EH (cell line): Measurements from ENCODE around the gene OTOP2.
A peak's percentile ranks its signal among the peaks of the same experiment; 100 is the strongest.

Source experiments
- DNase-seq: peaks from one replicate; pipeline ENCODE4 v3.0.0-alpha.2; 2015; ENCODE audit warnings: low read depth

OTOP2 gene

GRCh38 chr17:74923538-74924249, 379 bp upstream of the OTOP2 start:
- peak; percentile 46 for DNase-seq

DNA sequence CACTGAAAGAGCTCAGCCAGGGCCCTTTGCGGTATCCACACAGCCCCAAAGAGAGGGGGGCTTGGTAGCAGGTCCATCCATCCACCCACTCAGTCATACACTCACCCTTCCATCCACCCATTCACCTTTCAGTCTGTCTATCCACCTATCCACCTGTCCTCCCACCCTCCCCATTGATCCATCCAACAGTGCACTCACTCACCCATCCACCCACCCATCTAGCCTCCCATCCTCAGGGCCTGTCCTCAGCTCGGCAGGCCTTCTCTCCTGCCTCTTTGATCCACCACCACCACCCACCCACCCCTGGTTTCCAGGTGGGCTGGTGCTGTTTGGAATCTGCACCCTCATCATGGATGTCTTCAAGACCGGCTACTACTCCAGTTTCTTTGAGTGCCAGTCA, 1.2 kb downstream of the OTOP2 start:
- DNase-seq: no peak

GRCh38 chr17:74928786-74929185, 4.7 kb downstream of the OTOP2 start:
- no peak for DNase-seq

GRCh38 chr17:74930535-74931036, 6.5 kb downstream of the OTOP2 start:
- DNase-seq: no peak

- no peak for DNase-seq
Measured at GRCh38 chr17:74935048-74935447, 11.0 kb downstream of the OTOP2 start.

- DNase-seq: no peak
Measured at GRCh38 chr17:74935585-74936469, 11.8 kb downstream of the OTOP2 start, which contains the start of gene OTOP3. TSS of gene OTOP3 (plus strand) at chr17:74935898. CDS start at chr17:74935922, 24 bp downstream.

DNA sequence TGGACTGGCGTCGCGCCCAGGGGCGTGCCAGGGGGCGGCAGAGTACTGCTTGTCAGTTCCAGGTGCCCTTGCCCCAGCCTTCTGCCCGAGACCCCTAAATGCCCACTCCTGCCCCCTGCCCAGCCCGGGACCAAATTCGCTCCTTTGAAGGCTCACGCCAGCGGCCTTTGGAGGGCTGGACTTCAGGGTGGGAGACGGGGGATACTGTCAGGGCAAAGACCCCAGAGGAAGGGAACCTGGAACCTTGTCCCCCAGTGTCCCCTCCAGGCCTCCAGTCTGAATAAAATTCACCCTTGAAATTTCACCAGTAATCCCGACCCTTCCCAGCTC, 12.4 kb downstream of the OTOP2 start:
- DNase-seq: no peak

- peak; percentile 12 for DNase-seq
Measured at GRCh38 chr17:74937064-74938051, 13.3 kb downstream of the OTOP2 start.

- no peak for DNase-seq
Measured at GRCh38 chr17:74938194-74938950, 14.3 kb downstream of the OTOP2 start.

GRCh38 chr17:74939534-74939933, 15.5 kb downstream of the OTOP2 start:
- DNase-seq: no peak

GRCh38 chr17:74941128-74941725, 17.2 kb downstream of the OTOP2 start:
- DNase-seq: no peak

GRCh38 chr17:74943808-74944522, 19.9 kb downstream of the OTOP2 start:
- DNase-seq: no peak

GRCh38 chr17:74945543-74945942, 21.5 kb downstream of the OTOP2 start:
- DNase-seq: no peak

GRCh38 chr17:74946641-74947040, 22.6 kb downstream of the OTOP2 start:
- no peak for DNase-seq

DNA sequence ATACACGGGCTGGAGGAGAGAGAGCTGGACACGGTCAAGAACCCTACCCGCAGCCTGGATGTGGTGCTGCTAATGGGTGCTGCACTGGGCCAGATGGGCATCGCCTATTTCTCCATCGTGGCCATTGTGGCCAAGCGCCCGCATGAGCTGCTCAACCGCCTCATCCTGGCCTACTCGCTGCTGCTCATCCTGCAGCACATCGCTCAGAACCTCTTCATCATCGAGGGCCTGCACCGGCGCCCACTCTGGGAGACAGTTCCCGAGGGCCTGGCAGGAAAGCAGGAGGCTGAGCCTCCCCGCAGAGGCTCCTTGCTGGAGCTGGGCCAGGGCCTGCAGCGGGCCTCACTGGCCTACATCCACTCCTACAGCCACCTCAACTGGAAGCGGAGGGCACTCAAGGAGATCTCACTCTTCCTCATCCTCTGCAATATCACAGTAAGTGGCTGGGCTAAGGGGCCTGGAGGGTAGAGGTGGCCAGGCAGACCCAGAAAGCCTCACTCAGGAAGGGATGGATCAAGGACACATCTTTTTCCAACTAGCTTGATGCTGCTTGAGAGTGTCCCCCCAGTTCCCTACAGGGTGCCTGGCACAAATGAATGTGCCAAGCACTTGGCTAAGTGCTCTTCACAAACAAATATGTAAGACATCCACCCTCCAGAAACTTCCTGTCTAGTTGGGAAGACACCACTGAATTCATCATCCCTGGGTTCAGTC, 23.1 kb downstream of the OTOP2 start:
- DNase-seq: no peak

DNA sequence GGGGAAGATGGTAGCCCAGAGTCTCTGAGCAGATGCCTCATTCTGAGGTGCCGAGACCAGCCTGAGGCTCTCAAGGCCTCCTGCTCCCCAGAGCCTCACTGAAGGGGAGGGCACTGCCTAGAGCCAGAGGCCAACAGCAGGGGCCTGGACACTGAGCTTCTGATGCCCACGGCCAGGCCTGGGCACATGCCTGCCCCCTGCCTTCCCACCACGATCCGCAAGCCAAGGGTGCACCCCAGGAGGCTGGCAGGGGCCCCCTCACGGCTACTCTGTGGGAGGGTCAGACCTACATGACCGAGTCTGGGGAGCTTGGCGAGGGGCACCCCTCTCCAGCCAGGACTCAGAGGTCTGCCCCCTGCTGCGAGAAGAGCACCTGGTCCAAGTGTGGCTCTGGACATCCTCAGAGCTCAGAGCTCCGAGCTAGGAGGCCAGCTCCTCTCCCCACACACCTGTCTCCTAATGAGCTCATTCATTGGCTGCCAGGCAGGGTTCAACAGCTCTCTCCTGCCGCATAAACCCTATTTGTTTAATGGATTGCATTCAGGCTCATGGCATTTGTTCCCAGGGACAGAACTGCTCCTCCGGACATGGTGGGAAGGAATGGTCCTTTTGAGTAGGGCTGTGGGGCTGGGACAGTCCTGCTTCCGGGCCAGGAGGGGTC, 25.5 kb downstream of the OTOP2 start:
- DNase-seq: no peak

- no peak for DNase-seq
Measured at GRCh38 chr17:74950207-74950606, 26.1 kb downstream of the OTOP2 start.

DNA sequence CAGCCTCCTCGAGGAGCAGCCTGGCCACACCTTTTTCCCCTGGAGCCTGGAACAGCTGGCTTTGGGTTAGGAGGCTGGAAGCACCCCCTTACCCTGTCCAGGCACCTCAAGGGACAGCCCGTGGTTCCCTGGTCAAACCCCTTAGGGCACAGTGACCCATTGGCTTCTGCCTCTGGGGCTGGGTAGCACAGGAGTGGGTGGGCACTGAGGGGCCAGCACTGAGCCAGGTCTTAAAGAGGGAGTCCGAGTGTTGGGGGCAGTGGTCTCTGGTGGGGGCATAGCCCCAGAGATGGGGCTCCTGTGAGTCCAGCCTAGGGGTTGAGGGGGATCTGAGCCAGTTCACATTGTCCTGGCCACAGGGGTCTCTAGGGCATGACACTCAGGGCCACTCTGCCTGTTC, 27.0 kb downstream of the OTOP2 start:
- no peak for DNase-seq
